Uterus (tissue), 4 donors: ENCODE data around the gene GMDS. TPM values are rescaled to one million over a fixed set of nuclear protein-coding genes. Genes with fewer than 3 reads are reported as not detected.

ENCODE experiments used
- DNase-seq, 2 donors: peaks; one replicate each; pipeline ENCODE4 v3.0.0-alpha.2; 2019 to 2020
- H3K27ac ChIP-seq, 2 donors: fragments of 200-600 bp; sonication (generic); 1 replicate in 1 of 2; 2 replicates in 1 of 2; pipeline ENCODE4 v1.5.1; 2016 to 2018
- H3K27me3 ChIP-seq, 2 donors: fragments of 200-600 bp; sonication (generic); one replicate each; pipeline ENCODE4 v1.5.1; 2018 to 2019; ENCODE audit warnings: control low read depth in 1 of 2
- H3K36me3 ChIP-seq, 2 donors: fragments of 200-600 bp; sonication (generic); one replicate each; pipeline ENCODE4 v1.5.1; 2019; ENCODE audit warnings: control low read depth in 1 of 2
- H3K4me1 ChIP-seq, 2 donors: fragments of 200-600 bp; sonication (generic); one replicate each; pipeline ENCODE4 v1.5.1; 2018 to 2019; ENCODE audit warnings: control low read depth in 1 of 2
- H3K4me3 ChIP-seq, 2 donors: fragments of 200-600 bp; sonication (generic); 1 replicate in 1 of 2; 2 replicates in 1 of 2; pipeline ENCODE4 v1.5.1; 2018 to 2019; ENCODE audit warnings: mild to moderate bottlenecking in 1 of 2
- H3K9me3 ChIP-seq, 2 donors: fragments of 200-600 bp; sonication (generic); one replicate each; pipeline ENCODE4 v1.5.1; 2019; ENCODE audit warnings: control low read depth in 1 of 2
- POLR2A ChIP-seq, 2 donors: fragments of 450-650 bp; IDR thresholded peaks; one replicate each; pipeline ENCODE4 v1.6.1; 2016; ENCODE audit warnings: antibody characterized with exemption in 2 of 2, mild to moderate bottlenecking in 1 of 2, moderate library complexity in 1 of 2
- intact Hi-C: fragments of 100-400 bp; cut with DNase I; formaldehyde crosslinking; loops from one replicate; pipeline ENCODE4 v1.15.1; 2023; ENCODE audit warnings: low total_unique reads
- total RNA-seq, 4 donors: library from RNA; depleted of rRNA in 3 of 4; stranded (reverse); fragments of >200 nt in 3 of 4; gene quantifications; one replicate each; pipeline versions ENCODE4 v1.1.0 to v1.2.4, GENCODE V29; 2014 to 2023
- TF ChIP-seq, protein P1 (sequence below), 4 experiments: fragments of 200-600 bp in 2 of 4; fragments of 450-650 bp in 2 of 4; sonication (generic) in 2 of 4; IDR thresholded peaks; one replicate each; pipeline ENCODE4 v1.5.1; 2016 to 2019; ENCODE audit warnings: antibody characterized with exemption in 4 of 4, mild to moderate bottlenecking in 2 of 4, moderate library complexity in 1 of 4
- donor health status: DM: yes; HTN: yes; CAD: no.

The GMDS gene
- total RNA-seq, 4 donors from 2014 or later = 5.3 to 17.4 (median 12.9) TPM

DNA sequence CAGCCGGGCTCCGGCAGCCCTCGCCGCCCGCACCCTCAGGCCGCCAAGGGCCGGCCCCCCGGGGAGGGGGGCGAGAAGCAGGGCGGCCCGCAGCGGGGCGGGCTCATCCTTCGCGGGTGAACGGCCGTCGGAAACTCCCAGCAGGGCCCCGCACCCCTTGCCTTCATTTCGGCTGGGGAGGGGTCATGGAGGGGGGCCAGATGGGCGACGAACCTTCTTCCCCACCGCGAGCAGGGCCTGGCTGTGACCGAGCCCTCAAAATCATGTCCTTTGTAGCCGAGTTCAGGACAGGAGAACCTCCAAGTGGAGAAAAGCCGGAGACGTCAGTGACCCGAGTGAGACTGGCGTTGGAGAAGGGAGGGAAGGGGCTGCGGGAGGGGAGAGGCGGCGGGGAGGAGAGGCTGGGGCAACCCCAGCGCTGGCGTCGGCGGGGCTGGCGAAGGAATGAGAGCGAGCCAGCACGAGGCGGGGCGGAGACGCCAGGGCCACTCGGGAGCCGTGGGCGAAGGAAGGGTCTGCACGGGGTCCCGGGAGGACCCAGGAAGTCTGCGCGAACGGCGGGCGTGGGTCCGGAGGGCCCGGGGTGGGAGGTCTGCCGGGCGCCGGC is 636.3 kb downstream of the GMDS start:
- intact Hi-C loops = loop anchor here (5.0 kb wide), 1 partner anchor 743 kb away; no protein-coding TSS in a partner anchor
- peaks cover 0 to 17% of the 10 kb centered on the region in 2 donors for H3K4me1 ChIP-seq
- peak overlapping the region; percentile 16 to 67 for H3K4me3 ChIP-seq
- H3K9me3 ChIP-seq = no peaks in the 10 kb centered on the region
- no peaks in the 10 kb centered on the region for H3K36me3 ChIP-seq
- peaks cover 47 to 62% of the 10 kb centered on the region in 2 donors for H3K27me3 ChIP-seq
- H3K27ac ChIP-seq = peak overlapping the region; percentile 68 to 89
- TF ChIP-seq POLR2A (IDR thresholded peaks at IDR 0.05) = no peak
- TF ChIP-seq, protein P1, sequence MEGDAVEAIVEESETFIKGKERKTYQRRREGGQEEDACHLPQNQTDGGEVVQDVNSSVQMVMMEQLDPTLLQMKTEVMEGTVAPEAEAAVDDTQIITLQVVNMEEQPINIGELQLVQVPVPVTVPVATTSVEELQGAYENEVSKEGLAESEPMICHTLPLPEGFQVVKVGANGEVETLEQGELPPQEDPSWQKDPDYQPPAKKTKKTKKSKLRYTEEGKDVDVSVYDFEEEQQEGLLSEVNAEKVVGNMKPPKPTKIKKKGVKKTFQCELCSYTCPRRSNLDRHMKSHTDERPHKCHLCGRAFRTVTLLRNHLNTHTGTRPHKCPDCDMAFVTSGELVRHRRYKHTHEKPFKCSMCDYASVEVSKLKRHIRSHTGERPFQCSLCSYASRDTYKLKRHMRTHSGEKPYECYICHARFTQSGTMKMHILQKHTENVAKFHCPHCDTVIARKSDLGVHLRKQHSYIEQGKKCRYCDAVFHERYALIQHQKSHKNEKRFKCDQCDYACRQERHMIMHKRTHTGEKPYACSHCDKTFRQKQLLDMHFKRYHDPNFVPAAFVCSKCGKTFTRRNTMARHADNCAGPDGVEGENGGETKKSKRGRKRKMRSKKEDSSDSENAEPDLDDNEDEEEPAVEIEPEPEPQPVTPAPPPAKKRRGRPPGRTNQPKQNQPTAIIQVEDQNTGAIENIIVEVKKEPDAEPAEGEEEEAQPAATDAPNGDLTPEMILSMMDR (IDR thresholded peaks at IDR 0.05) = no peak
- DNase-seq = no peak

DNA sequence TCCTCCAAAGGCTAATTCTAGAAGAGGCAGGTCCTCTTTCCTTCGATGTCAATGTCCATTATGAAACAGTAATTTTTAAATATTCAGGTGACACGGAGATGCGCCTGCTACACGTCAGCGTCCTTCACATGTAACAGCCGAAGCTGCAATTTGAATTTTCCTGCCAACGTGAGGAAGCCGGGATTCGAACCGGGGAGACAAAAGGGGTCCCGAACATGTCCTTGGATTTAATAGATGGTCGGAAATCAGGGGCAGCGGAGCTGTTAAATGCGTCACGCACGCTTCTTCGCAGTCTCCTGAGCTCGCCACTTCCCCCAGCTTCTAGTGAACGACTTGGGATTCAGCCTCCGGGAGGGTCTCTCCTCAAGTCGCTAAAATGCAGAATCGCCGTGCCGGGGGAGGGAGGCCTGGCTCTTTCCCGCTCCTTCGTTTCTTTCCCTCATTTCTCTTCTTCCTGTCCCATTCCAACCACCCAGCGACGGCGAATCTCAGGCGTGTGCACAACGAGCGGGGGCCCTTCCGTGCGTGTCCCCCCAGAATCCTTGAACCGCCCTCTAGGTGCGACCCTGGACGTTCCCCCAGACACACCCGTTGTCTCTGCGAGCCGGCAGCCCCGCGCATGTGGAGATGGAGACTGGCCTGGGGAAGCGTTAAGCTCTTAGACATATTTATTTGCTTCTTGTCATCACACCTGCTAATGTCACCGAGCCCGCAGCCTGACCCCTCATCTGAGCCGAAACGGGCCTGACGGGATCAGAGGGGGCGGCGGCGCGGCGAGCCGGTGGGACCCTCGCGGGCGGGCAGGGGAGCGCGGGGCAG is 637.0 kb downstream of the GMDS start:
- intact Hi-C loops = loop anchor here (5.0 kb wide), 1 partner anchor 744 kb away; no protein-coding TSS in a partner anchor
- no peaks in the 10 kb centered on the region for H3K36me3 ChIP-seq
- no peak for DNase-seq
- peaks cover 45 to 54% of the 10 kb centered on the region in 2 donors for H3K27me3 ChIP-seq
- TF ChIP-seq POLR2A (IDR thresholded peaks at IDR 0.05) = no peak
- TF ChIP-seq, protein P1 (IDR thresholded peaks at IDR 0.05) = no peak
- H3K4me3 ChIP-seq = no peak overlapping the region
- H3K27ac ChIP-seq = no peak overlapping the region
- no peaks in the 10 kb centered on the region for H3K9me3 ChIP-seq
- H3K4me1 ChIP-seq = peaks cover 0 to 17% of the 10 kb centered on the region in 2 donors

DNA sequence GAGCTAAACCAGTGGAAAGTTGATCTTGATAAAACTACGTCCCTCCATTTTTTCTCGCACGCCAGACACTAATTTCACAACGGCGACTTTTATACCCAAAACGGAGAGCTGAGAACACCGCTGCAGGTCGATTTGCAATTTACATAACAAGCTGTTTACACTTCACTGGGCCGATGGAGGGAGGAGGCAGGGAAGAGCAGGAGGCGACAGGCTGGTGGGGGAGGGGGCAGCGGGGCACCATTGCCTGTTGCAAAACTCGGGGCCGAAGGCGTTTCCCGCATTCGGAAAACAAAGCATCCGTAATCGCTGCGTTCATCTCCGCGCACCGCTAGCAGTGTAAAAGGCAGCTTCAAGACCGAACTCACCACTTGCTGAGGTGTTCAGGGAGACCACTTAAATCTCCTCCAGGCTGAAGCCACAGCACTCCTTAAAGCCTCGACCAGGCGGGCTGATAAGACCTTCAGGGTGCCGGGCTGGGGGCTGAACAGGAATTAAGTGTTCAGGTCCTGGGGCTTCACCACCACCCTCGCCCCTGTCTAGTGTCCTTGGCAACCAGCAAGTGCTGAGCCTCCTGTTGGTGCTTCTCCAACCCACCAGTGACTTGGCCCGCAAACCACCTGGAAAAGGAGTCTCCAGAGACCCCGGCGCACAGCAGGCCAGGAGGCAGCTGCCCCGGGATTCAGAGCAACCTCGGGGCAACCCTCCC is 637.7 kb downstream of the GMDS start:
- DNase-seq = no peak
- no peaks in the 10 kb centered on the region for H3K36me3 ChIP-seq
- H3K27me3 ChIP-seq = peaks cover 37 to 47% of the 10 kb centered on the region in 2 donors
- peaks cover 0 to 17% of the 10 kb centered on the region in 2 donors for H3K4me1 ChIP-seq
- no peak overlapping the region for H3K27ac ChIP-seq
- intact Hi-C loops = loop anchor here (5.0 kb wide), 1 partner anchor 745 kb away; no protein-coding TSS in a partner anchor
- TF ChIP-seq POLR2A (IDR thresholded peaks at IDR 0.05) = no peak
- TF ChIP-seq, protein P1 (IDR thresholded peaks at IDR 0.05) = no peak
- H3K9me3 ChIP-seq = no peaks in the 10 kb centered on the region
- no peak overlapping the region for H3K4me3 ChIP-seq

DNA sequence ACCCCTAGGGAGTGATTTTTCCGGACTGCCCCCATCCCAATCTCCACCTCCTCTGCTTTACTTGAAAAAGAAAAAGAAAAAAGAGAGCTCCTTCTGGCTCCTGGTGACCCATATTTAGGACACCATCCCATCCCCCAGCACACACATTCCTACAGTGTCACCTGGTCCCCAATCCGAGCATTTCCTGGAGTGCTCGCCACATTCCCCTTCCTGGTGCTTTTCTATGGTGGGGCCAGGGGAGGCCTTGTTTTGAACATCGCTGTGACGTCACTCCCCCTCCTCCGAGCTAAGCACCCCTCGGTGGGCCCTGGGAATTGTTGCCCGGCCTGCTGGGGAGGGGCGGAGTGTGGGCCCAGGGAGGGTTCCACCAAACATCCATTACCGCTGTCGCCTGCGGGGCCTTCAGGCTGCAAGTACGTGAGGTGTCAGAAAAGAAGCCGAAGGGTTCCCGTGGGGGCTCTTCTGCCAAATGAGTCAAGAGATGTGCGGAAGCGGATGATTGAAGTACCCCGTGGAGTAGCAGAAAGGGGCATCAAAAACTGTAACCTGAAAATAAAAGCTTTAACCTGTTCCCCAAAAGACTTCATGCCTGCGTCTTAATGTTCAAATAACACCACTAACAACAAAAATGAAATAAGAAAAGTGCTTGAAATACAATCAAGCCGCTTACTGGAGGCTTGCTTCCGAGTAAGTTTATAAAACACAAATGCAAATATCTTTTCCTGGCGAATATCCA is 638.5 kb downstream of the GMDS start:
- no peak overlapping the region for H3K27ac ChIP-seq
- peaks cover 0 to 15% of the 10 kb centered on the region in 2 donors for H3K4me1 ChIP-seq
- no peak for TF ChIP-seq POLR2A (IDR thresholded peaks at IDR 0.05)
- TF ChIP-seq, protein P1 (IDR thresholded peaks at IDR 0.05) = no peak
- no peaks in the 10 kb centered on the region for H3K9me3 ChIP-seq
- H3K27me3 ChIP-seq = peaks cover 34 to 40% of the 10 kb centered on the region in 2 donors
- DNase-seq = no peak
- intact Hi-C loops = loop anchor here (5.0 kb wide), 1 partner anchor 745 kb away; no protein-coding TSS in a partner anchor
- H3K4me3 ChIP-seq = no peak overlapping the region
- no peaks in the 10 kb centered on the region for H3K36me3 ChIP-seq
